ENCODE measurements around the gene COX7A2. TPM values are rescaled to one million over a fixed set of nuclear protein-coding genes. Genes with fewer than 3 reads are reported as not detected.

The COX7A2 gene
- total and polyA plus RNA-seq, 9 donors, result 178 to 377 (median 207) TPM

GRCh38 chr6:75224303-75224926 lies 19.2 kb downstream of the COX7A2 start:
- TF ChIP-seq EP300 (IDR thresholded peaks at IDR 0.05), result no peak
- TF ChIP-seq CTCF (IDR thresholded peaks at IDR 0.05), result no peak
- TF ChIP-seq POLR2A (IDR thresholded peaks at IDR 0.05), result no peak
- Histone ChIP-seq H3K4me1 (ENCODE audit: insufficient read depth) (no peaks in the 10 kb centered on the region), H3K36me3 (no peaks in the 10 kb centered on the region), H3K27me3 (no peaks in the 10 kb centered on the region), H3K4me3 (no peak overlapping the region), H3K9me3 (no peaks in the 10 kb centered on the region), H3K27ac (no peak overlapping the region)
- no peak for DNase-seq
- 61 to 68% (median 63%) methylated on average over 6 of the region's 6 CpGs for WGBS, 3 donors
- intact Hi-C loops (cut with DNase I), result no loop called here

GRCh38 chr6:75223428-75223827 lies 20.2 kb downstream of the COX7A2 start:
- Histone ChIP-seq H3K27ac (no peak overlapping the region), H3K36me3 (no peaks in the 10 kb centered on the region), H3K9me3 (no peaks in the 10 kb centered on the region), H3K27me3 (no peaks in the 10 kb centered on the region), H3K4me1 (ENCODE audit: insufficient read depth) (no peaks in the 10 kb centered on the region), H3K4me3 (no peak overlapping the region)
- 69 to 81% (median 74%) methylated on average over 2 of the region's 2 CpGs for WGBS, 3 donors
- intact Hi-C loops (cut with DNase I), result no loop called here
- TF ChIP-seq POLR2A (IDR thresholded peaks at IDR 0.05) (no peak), CTCF (IDR thresholded peaks at IDR 0.05) (no peak), EP300 (IDR thresholded peaks at IDR 0.05) (no peak)
- no peak for DNase-seq

GRCh38 chr6:75222261-75222660 lies 21.3 kb downstream of the COX7A2 start:
- intact Hi-C loops (cut with DNase I), result no loop called here
- no peaks in the 10 kb centered on the region for H3K9me3 ChIP-seq
- TF ChIP-seq EP300 (IDR thresholded peaks at IDR 0.05) (no peak), CTCF (IDR thresholded peaks at IDR 0.05) (no peak), POLR2A (IDR thresholded peaks at IDR 0.05) (no peak)
- no peaks in the 10 kb centered on the region for H3K36me3 ChIP-seq
- H3K4me3 ChIP-seq, result no peak overlapping the region
- no peak overlapping the region for H3K27ac ChIP-seq
- DNase-seq, result no peak
- no peaks in the 10 kb centered on the region for H3K27me3 ChIP-seq
- no peaks in the 10 kb centered on the region for H3K4me1 ChIP-seq (ENCODE audit: insufficient read depth)

- H3K27ac ChIP-seq, result no peak overlapping the region
- no peaks in the 10 kb centered on the region for H3K9me3 ChIP-seq
- TF ChIP-seq EP300 (IDR thresholded peaks at IDR 0.05) (no peak), CTCF (IDR thresholded peaks at IDR 0.05) (no peak), POLR2A (IDR thresholded peaks at IDR 0.05) (no peak)
- no peaks in the 10 kb centered on the region for H3K36me3 ChIP-seq
- 48 to 62% (median 59%) methylated on average over 4 of the region's 4 CpGs for WGBS, 3 donors
- no peak for DNase-seq
- intact Hi-C loops (cut with DNase I), result no loop called here
- no peaks in the 10 kb centered on the region for H3K27me3 ChIP-seq
- no peak overlapping the region for H3K4me3 ChIP-seq
- H3K4me1 ChIP-seq (ENCODE audit: insufficient read depth), result peaks cover 3% of the 10 kb centered on the region
Observed at GRCh38 chr6:75221116-75221515, 22.5 kb downstream of the COX7A2 start.
